ENCODE data around the gene DMC1.

DNA sequence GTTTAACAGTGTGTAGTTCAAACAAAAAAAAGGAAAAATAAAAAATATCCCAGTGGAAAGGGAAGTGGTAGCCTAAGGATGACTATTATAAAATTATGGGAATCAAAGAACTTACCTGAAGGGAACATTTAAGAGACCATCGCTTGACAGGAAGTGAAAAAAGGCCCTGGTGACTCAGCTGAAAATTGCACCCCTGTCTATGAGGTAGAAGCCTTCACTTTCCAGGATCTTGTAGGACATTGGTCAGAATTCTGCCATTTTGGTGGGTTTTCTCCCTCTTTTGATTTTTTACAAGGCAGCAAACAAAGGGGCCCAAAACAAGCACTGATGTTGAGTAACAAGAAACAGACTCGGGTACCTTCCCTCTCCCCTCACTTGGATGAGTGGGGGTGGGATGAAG lies 79.5 kb downstream of the DMC1 start:
- TF ChIP-seq, protein P1, sequence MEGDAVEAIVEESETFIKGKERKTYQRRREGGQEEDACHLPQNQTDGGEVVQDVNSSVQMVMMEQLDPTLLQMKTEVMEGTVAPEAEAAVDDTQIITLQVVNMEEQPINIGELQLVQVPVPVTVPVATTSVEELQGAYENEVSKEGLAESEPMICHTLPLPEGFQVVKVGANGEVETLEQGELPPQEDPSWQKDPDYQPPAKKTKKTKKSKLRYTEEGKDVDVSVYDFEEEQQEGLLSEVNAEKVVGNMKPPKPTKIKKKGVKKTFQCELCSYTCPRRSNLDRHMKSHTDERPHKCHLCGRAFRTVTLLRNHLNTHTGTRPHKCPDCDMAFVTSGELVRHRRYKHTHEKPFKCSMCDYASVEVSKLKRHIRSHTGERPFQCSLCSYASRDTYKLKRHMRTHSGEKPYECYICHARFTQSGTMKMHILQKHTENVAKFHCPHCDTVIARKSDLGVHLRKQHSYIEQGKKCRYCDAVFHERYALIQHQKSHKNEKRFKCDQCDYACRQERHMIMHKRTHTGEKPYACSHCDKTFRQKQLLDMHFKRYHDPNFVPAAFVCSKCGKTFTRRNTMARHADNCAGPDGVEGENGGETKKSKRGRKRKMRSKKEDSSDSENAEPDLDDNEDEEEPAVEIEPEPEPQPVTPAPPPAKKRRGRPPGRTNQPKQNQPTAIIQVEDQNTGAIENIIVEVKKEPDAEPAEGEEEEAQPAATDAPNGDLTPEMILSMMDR (IDR thresholded peaks at IDR 0.05), result no peak
- no peak for TF ChIP-seq EZH2phosphoT487 (IDR thresholded peaks at IDR 0.05)

Measured in neural progenitor cell (in vitro differentiated cells).